ENCODE measurements around the gene NALCN. TPM values are rescaled to one million over a fixed set of nuclear protein-coding genes. Genes with fewer than 3 reads are reported as not detected.

The NALCN gene
- total and polyA plus RNA-seq, 8 donors = 0.26 to 1.9 (median 0.74) TPM

GRCh38 chr13:101449790-101450748 is 33.8 kb upstream of the NALCN start:
- ATAC-seq (peak; percentile 18), DNase-seq (no peak)
- H3K27ac ChIP-seq = no peak overlapping the region
- no peaks in the 10 kb centered on the region for H3K4me1 ChIP-seq
- no peaks in the 10 kb centered on the region for H3K9me3 ChIP-seq
- H3K4me3 ChIP-seq = no peak overlapping the region
- TF ChIP-seq, protein P1, sequence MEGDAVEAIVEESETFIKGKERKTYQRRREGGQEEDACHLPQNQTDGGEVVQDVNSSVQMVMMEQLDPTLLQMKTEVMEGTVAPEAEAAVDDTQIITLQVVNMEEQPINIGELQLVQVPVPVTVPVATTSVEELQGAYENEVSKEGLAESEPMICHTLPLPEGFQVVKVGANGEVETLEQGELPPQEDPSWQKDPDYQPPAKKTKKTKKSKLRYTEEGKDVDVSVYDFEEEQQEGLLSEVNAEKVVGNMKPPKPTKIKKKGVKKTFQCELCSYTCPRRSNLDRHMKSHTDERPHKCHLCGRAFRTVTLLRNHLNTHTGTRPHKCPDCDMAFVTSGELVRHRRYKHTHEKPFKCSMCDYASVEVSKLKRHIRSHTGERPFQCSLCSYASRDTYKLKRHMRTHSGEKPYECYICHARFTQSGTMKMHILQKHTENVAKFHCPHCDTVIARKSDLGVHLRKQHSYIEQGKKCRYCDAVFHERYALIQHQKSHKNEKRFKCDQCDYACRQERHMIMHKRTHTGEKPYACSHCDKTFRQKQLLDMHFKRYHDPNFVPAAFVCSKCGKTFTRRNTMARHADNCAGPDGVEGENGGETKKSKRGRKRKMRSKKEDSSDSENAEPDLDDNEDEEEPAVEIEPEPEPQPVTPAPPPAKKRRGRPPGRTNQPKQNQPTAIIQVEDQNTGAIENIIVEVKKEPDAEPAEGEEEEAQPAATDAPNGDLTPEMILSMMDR (IDR thresholded peaks at IDR 0.05) = no peak
- intact Hi-C loops (cut with DNase I) = no loop called here
- peaks cover 0 to 26% of the 10 kb centered on the region in 2 donors for H3K27me3 ChIP-seq
- no peaks in the 10 kb centered on the region for H3K36me3 ChIP-seq

GRCh38 chr13:101447852-101448251 is 31.5 kb upstream of the NALCN start:
- Histone ChIP-seq H3K4me1 (no peaks in the 10 kb centered on the region), H3K27me3 (peaks cover 0 to 6% of the 10 kb centered on the region in 2 donors), H3K9me3 (no peaks in the 10 kb centered on the region), H3K4me3 (no peak overlapping the region), H3K27ac (no peak overlapping the region), H3K36me3 (no peaks in the 10 kb centered on the region)
- no peak for DNase-seq
- TF ChIP-seq, protein P1 (IDR thresholded peaks at IDR 0.05) = no peak
- intact Hi-C loops (cut with DNase I) = no loop called here
- ATAC-seq = no peak

DNA sequence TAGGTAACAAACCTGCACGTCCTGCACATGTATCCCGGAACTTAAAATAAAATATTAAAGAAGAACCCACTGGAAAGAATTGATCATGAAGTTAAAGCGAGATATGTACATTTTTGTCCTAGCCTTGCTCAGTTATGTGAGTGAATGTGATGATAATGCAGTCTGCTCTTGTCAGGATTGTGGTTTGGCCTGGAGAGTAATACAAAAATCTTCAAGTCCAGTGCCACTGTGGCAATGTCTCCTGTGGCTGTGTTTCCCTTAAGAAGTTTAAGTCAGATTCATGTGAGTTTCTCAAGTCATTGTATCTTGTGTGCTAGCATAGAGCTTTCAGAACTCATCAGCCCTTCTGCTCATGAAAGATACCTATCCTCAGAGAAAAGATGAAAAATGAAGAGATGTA is 18.2 kb upstream of the NALCN start:
- Histone ChIP-seq H3K4me1 (no peaks in the 10 kb centered on the region), H3K27ac (no peak overlapping the region), H3K27me3 (no peaks in the 10 kb centered on the region), H3K36me3 (no peaks in the 10 kb centered on the region), H3K9me3 (no peaks in the 10 kb centered on the region), H3K4me3 (no peak overlapping the region)
- ATAC-seq (no peak), DNase-seq (no peak)
- TF ChIP-seq, protein P1 (IDR thresholded peaks at IDR 0.05) = no peak
- intact Hi-C loops (cut with DNase I) = no loop called here

DNA sequence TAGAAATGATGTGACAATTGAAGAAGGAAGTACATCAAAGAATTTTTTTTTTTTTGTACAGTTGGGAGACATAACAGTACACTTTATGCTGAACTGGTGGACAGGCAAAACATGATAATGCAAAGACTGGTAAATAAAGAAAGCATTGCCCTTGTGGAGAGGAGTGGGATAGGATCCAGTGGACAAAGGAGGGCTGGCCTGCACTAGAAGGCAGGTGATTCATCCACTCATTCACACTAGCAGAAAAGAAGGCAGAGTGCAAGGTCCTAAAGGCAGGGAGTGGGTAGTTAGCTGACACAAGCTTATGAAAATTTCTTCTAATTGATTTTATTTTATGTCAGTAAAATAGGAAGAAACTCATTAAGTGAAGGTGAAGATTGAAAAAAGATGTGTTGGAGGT is 17.6 kb upstream of the NALCN start:
- TF ChIP-seq, protein P1 (IDR thresholded peaks at IDR 0.05) = no peak
- Histone ChIP-seq H3K27me3 (no peaks in the 10 kb centered on the region), H3K9me3 (no peaks in the 10 kb centered on the region), H3K4me3 (no peak overlapping the region), H3K4me1 (no peaks in the 10 kb centered on the region), H3K36me3 (no peaks in the 10 kb centered on the region), H3K27ac (no peak overlapping the region)
- DNase-seq (no peak), ATAC-seq (no peak)
- intact Hi-C loops (cut with DNase I) = no loop called here

- DNase-seq = no peak
- Histone ChIP-seq H3K4me1 (no peaks in the 10 kb centered on the region), H3K27ac (no peak overlapping the region), H3K4me3 (no peak overlapping the region), H3K9me3 (no peaks in the 10 kb centered on the region), H3K36me3 (no peaks in the 10 kb centered on the region), H3K27me3 (no peaks in the 10 kb centered on the region)
- intact Hi-C loops (cut with DNase I) = no loop called here
- no peak for ATAC-seq
- TF ChIP-seq, protein P1 (IDR thresholded peaks at IDR 0.05) = no peak
These were observed 13.4 kb upstream of the NALCN start for GRCh38 chr13:101429733-101430132.

Data from left lung (tissue), 10 donors.